ENCODE results near the gene SPEN.

DNA sequence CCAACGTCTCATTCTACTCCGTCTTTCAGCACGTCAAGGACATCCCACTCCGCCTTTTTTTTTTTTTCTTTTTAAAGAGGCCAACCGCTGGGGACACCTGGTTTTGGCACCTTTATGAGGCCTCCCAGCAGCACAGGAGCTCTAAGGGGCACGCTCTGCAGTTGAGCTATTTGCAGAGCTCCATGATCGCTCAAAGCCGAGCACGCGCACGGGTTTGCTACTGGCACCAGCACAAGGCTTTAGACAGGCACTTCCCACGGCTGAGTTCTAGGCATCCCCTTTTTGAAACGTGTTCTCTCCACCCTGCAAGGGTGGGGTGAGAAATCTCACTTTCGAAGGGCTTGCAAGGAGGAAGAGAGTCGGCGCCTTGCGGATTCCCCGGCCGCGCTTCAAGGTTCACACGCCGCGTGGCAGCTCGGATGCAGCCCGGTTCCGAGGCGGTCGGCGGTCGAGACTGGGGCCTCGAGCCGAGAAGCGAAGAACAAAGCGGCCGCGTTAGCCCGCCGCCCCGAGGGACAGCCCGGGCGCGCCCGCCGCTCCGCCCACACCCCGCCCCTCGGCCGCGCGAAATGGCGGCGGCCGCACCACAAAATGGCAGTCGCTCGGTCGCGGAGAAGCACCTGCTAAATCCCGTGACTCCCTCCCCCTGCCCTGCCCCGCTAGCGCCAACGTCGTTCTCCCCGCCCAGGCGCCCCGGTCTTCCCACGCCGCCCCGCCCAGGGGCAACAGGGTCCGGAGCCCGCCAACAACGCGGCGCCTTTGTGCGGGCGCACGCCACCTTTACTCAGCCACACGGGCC lies 12.9 kb upstream of the SPEN start:
- TF ChIP-seq POLR2A (IDR thresholded peaks at IDR 0.05; ENCODE audit: low read depth): peak; percentile 75
- TF ChIP-seq, protein P1, sequence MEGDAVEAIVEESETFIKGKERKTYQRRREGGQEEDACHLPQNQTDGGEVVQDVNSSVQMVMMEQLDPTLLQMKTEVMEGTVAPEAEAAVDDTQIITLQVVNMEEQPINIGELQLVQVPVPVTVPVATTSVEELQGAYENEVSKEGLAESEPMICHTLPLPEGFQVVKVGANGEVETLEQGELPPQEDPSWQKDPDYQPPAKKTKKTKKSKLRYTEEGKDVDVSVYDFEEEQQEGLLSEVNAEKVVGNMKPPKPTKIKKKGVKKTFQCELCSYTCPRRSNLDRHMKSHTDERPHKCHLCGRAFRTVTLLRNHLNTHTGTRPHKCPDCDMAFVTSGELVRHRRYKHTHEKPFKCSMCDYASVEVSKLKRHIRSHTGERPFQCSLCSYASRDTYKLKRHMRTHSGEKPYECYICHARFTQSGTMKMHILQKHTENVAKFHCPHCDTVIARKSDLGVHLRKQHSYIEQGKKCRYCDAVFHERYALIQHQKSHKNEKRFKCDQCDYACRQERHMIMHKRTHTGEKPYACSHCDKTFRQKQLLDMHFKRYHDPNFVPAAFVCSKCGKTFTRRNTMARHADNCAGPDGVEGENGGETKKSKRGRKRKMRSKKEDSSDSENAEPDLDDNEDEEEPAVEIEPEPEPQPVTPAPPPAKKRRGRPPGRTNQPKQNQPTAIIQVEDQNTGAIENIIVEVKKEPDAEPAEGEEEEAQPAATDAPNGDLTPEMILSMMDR (IDR thresholded peaks at IDR 0.05): no peak
- TF ChIP-seq POLR2AphosphoS5 (IDR thresholded peaks at IDR 0.05): peak; percentile 59 to 85
- TF ChIP-seq EP300 (IDR thresholded peaks at IDR 0.05): no peak

Measured in esophagus muscularis mucosa (tissue), 4 donors.